SH-SY5Y (cell line): ENCODE results near the gene AKAP11.

Experiments
- GATA2 ChIP-seq: IDR thresholded peaks from 2 replicates; pipeline ENCODE4 v1.6.1; 2011; ENCODE audit warnings: mild to moderate bottlenecking, low read depth, low read length
- GATA3 ChIP-seq: IDR thresholded peaks from 2 replicates; pipeline ENCODE4 v1.6.1; 2011; ENCODE audit warnings: low read depth, mild to moderate bottlenecking, low read length, moderate library complexity

DNA sequence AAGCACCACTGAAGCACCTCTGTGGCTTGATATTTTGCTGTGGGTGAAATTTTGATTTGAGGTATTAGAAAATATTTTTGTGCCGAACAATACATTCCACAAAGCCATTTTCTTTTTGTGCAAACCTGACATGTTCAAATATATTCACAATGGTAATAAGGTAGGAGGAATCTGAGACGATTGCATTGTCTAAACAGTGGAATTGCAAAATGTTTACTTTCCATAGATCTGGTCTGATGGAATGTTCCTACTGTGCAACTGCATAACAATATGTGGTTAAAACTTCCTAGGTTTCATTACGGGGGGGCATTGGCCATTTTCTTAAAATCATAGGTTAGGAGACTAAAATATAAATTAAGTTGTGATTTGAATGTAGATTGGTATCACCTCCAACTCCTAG is 42.7 kb upstream of the AKAP11 start:
- TF ChIP-seq GATA3 (no peak), GATA2 (no peak)
